ENCODE measurements around the gene PLEKHH3.

Gene PLEKHH3

DNA sequence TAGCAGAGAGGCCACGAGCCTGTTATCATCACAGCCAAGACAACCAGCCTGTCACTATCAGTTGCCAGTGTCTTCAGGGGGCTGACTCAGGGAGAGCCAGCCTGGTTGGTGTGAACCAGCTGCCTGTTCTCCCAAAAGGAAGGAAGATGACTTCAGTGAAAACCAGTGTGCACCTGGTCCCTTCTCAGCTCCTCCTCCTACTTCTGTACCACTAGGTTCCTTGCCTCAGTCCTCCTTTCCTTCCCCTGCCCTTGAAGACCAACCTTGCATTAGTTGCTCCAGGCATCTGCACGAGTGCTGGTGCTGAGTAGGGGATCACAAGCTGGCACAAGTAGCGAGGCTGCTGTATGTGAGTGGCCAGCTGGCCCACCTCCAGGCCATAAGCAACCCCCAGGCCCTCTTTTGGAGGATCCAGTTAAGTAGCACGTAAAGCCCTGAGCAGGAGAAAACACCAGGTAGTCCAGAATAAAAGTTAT, 58.8 kb downstream of the PLEKHH3 start:
- TF ChIP-seq, protein P1, sequence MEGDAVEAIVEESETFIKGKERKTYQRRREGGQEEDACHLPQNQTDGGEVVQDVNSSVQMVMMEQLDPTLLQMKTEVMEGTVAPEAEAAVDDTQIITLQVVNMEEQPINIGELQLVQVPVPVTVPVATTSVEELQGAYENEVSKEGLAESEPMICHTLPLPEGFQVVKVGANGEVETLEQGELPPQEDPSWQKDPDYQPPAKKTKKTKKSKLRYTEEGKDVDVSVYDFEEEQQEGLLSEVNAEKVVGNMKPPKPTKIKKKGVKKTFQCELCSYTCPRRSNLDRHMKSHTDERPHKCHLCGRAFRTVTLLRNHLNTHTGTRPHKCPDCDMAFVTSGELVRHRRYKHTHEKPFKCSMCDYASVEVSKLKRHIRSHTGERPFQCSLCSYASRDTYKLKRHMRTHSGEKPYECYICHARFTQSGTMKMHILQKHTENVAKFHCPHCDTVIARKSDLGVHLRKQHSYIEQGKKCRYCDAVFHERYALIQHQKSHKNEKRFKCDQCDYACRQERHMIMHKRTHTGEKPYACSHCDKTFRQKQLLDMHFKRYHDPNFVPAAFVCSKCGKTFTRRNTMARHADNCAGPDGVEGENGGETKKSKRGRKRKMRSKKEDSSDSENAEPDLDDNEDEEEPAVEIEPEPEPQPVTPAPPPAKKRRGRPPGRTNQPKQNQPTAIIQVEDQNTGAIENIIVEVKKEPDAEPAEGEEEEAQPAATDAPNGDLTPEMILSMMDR (conservative IDR thresholded peaks at IDR 0.05; ENCODE audit: low read depth, low read length) = no peak
- peak overlapping the region; percentile 74 for H3K27ac ChIP-seq
- no peaks in the 10 kb centered on the region for H3K27me3 ChIP-seq (ENCODE audit: insufficient read depth, low read depth)
- H4K20me1 ChIP-seq (ENCODE audit: insufficient read depth) = no peaks in the 10 kb centered on the region
- no peaks in the 10 kb centered on the region for H3K79me2 ChIP-seq (ENCODE audit: insufficient read depth, low read depth)
- H3K4me1 ChIP-seq (ENCODE audit: low read depth, poor library complexity, severe bottlenecking) = peaks cover 69% of the 10 kb centered on the region
- H3K36me3 ChIP-seq (ENCODE audit: insufficient read depth) = peaks cover 2% of the 10 kb centered on the region; the same call in 1 of the 2 replicates
- H2AFZ ChIP-seq (ENCODE audit: low read depth) = no peak overlapping the region
- H3K9ac ChIP-seq = peak overlapping the region; percentile 16; the same call in 1 of the 2 replicates
- peak overlapping the region; percentile 91 for H3K4me2 ChIP-seq
- peak overlapping the region; percentile 15 for H3K4me3 ChIP-seq (IDR thresholded peaks at IDR 0.05; ENCODE audit: insufficient read depth, low read depth, low read length)

All from KMS-11 (cell line).